GM21528 (cell line): ENCODE data around the gene CD2AP.
"Not testable (repeated sequence)": the region's sequence is repeated elsewhere in the genome, so short reads cannot be mapped to it uniquely, and the experiment has no call there.

Source experiments
- ATAC-seq: cut with Tn5 transposase; IDR thresholded peaks from one replicate; pipeline ENCODE4 v1.9.1; 2021; ENCODE audit warnings: mild to moderate bottlenecking, moderate library complexity; ENCODE audit not compliant: unreplicated experiment, low FRiP score

Gene CD2AP

DNA sequence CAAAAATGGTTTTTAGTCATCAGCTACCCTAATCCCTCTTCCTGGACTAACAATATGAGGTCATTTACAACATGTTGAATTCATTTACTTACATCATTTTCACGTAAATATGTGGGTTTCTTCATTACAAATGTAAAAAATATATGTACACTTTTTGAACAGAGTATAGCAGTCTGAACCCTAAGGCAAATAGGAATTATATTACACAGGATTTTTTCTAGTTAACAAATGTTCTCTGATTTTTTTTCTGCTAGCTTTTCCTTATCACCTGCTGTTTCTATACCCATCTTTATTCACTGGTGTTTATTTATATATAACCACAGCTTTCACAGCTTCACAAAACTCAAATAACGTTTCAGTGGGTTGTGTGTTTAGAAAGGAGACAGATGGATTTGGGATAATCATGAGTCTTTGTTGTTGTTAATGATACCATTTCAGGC is 21.0 kb upstream of the CD2AP start:
- ATAC-seq = no peak

GRCh38 chr6:47457370-47457769 is 20.2 kb upstream of the CD2AP start:
- no peak for ATAC-seq

DNA sequence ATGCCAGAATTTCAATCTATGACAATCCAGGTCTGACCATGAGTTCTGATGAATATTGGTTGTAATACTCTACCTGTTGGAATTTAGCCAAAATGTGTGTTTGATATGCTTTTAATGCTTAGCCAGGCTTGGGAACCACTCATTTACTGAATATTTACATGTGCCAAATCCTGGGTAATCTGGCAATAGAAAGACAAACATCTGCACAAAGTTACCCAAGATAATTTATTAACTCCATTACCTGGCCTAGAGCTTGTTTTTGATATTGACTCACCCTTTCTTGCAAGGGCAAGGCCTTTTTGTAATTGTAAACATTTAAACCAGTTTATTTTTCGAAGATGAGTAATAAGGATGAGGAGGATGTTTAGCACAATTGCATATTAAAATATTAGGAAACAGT is 13.5 kb upstream of the CD2AP start:
- ATAC-seq = no peak

- no peak for ATAC-seq
These were observed 12.5 kb upstream of the CD2AP start for GRCh38 chr6:47465117-47465516.

DNA sequence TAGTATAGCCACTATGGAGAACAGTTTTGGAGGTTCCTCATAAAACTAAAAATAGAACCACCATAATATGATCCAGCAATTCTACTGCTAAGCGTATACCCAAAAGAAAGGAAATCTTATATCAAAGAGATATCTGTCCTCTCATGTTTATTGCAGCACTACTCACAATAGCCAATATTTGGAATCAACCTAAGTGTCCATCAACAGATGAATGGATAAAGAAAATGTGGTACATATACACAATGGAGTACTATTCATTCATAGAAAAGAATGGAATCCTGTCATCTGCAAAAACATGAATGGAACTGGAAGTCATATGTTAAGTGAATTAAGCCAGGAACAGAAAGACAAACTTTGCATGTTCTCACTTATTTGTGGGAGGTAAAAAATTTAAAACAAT is 5.7 kb upstream of the CD2AP start:
- ATAC-seq = no peak

DNA sequence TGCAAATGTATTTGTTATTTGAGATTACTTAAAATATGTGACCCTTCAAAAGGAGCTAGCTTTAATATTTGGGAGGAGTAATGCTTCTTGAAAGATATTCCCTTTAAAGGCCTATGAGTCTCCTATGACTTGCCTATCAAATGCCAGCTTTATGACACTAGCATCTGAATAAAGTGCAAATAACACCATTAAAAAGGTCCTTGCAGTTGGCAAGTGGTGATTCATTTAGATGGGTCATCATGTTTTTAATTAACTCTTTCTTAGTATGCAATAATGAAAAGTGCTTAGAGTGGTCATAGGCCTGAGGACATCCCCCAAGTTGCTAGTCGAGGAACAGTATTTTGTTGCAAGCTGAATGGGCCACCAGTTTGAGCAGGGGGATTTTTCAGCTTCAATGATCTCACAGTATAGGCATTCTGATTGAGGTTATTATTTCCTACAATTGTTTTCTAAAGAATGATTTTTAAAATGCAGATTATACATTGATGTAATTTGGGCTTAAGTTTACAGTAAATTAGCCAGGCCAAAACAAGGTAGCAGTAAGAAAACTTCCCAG is 3.7 kb upstream of the CD2AP start:
- no peak for ATAC-seq

GRCh38 chr6:47475319-47475816 is 2.2 kb upstream of the CD2AP start:
- ATAC-seq = no peak

- ATAC-seq = no peak
These were observed 650 bp upstream of the CD2AP start for GRCh38 chr6:47476781-47477496.

GRCh38 chr6:47478233-47479139 is 897 bp downstream of the CD2AP start:
- peak; percentile 44 for ATAC-seq

DNA sequence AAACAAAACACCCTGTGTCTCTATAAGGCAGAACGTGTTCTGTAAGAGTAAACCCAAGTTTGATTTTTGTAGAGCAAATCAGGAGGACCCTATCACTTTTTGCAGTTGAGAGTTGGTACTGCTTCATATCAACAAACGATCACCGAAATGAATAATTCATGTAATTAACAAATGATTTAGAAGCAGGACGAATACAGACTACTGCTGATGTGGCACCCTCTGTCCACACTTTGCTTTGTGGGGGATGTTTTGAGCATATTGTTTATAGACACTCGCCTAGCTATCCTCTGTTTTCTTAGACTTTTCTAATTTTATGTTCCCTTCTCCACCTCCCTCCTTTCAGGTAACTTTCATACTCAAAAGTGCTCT is 1.5 kb downstream of the CD2AP start:
- ATAC-seq = no peak

DNA sequence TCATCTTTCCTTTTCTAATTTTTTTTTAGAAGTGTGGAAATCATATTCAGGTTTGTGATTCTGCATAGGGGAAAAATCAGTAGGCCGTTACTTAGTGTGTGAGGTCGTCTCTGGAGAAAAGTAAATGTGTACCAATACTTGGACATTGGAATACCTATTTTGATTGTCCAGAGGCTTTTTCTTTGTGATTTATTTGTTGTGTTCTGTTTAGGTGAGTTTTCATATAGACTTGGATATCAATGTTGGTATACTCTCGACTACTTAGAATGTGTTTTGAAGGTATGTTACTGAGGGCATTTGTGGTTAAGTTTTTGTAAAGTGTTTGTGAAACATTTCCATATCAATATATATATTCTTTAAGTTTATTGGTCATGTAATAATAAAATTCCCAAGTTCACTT is 2.3 kb downstream of the CD2AP start:
- ATAC-seq = no peak

- not testable (repeated sequence) for ATAC-seq
These were observed 3.6 kb downstream of the CD2AP start for GRCh38 chr6:47481213-47481612.

- ATAC-seq = no peak
These were observed 4.2 kb downstream of the CD2AP start for GRCh38 chr6:47481806-47482205.

DNA sequence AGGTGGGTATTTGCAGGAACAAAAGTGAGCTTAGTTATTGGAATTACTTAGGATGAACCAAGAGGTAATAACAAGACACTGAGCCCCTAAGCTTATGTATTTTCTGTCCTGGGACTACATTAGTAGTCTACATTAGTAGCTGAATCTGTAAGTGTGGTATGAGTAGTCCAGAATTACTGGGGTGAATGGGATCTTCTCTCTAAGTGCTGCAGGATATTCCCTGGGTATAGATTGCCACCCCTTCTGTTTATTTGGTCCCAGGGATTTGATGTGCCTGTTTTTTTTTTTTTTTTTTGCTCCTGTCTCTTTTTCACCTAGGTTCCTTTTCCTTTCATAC is 5.9 kb downstream of the CD2AP start:
- ATAC-seq = no peak

- no peak for ATAC-seq
These were observed 6.4 kb downstream of the CD2AP start for GRCh38 chr6:47483853-47484546.

DNA sequence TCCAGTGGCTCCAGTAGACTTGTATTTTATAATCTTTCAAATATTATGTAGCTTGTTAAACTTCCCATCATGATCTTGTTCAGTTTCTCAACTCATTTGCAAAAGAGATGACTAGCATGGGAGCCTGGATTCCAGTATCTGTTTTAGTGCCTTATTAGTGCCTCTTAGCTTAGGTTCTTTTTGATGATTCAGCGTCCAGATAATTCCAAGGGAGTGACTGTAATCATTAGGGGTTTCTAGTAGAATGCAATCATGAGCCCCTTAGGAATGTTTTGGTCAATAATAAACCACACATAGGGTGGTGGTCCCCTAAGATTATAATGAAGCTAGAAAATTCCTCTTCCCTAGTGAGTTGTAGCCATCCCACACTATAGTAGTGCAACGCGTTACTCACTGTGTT is 7.0 kb downstream of the CD2AP start:
- no peak for ATAC-seq

DNA sequence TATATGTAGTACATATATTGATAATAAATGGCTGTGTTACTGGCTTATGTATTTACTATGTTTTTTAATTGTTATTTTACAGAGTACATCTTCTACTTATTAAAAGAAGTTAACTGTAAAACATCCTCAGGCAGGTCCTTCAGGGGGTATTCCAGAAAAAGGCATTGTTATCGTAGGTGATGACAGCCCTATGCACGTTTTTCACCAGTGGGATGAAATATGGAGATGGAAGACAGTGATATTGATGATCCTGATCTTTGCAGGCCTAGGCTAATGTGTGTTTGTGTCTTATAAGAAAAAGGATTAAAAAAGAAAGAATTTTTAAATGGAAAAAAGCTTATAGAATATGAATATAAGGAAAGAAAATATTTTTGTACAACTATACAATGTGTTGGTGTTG is 7.5 kb downstream of the CD2AP start:
- ATAC-seq = no peak

DNA sequence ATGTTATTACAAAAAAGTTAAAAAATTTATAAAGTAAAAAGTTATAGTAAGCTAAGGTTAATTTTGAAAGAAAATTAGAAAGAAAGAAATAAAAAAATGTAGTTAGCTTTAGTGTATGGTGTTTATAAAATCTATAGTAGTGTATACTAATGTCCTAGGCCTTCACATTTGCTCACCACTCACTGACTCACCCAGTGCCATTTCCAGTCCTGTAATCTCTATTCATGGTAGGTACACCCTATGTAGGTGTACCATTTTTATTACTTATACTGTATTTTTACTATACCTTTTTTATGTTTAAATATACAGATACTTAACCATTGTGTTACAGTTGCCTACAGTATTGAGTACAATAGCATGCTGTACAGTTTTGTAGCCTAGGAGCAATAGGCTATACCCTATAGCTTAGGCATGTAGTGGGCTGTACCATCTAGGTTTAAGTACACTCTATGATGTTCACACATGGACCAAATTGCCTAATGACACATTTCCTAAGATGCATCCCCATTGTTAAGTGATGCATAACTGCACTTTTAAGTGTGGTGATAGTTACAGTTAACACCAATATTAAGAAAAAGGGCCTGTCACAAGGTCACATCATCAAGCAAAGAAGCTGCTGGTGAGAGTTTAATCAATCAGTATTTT is 8.0 kb downstream of the CD2AP start:
- no peak for ATAC-seq

DNA sequence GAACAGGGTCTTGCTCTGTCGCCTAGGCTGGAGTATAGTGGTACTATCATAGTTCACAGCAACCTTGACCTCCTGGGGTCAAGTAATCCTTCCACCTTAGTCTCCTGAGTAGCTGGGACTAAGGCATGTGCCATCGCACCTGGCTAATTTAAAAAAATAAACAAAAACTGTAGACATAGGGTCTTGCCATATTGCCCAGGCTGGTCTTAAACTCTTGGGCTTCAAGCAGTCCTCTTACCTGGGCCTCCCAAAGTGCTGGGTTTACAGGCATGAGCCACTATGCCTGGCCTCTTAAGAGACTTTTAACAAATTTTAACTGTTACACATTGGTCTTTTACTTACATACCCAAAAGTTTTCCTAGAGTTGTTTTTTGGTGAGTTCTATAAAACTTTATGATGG is 12.4 kb downstream of the CD2AP start:
- ATAC-seq = no peak

- ATAC-seq = no peak
These were observed 13.1 kb downstream of the CD2AP start for GRCh38 chr6:47490676-47491075.
